AG08396 (cell line): ENCODE data around the gene PARP8.
"Not testable (repeated sequence)": the region's sequence is repeated elsewhere in the genome, so short reads cannot be mapped to it uniquely, and the experiment has no call there.

ENCODE experiments used
- DNase-seq: peaks from one replicate; pipeline ENCODE4 v3.0.0; 2012; ENCODE audit warnings: low spot score, mixed read lengths

PARP8 gene

DNA sequence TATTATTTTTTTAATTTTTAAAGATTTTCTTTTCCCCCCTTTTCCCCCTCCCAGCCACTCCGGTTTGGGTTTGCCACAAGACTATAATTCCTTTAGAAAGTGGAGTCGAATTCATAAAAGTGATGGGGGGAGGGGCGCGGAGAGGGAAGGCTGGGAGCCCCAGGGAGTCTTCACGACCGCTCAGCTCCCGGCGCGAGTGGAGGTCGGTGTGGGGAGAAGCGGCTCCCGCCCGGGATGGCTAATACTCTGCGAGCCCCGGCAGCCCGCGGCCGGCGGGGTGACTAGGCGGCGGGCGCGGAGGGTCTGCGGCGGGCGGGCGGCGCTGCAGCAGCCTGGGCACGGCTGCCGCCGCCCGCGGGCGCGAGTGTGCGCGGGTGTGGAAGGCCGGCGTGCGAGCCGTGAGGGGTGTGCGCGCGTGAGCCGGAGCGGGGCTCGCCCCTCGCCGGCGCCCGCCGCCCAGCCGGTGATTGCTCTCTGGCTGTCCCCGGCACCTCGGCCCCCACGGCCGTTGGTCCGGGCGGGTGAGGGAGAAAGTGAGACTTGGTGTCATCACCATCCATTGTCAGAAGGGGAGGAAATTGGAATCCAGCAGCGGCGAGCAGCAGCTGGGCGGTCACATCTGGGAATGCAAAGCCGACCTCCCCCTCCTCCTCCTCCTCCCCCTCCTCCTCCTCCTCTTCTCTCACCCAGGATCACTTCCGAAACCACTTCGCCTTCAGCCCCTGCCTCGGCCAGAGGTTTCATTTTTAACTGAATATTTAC is at the start of gene PARP8:
TSS of gene PARP8 (plus strand) at position 377 of the 762 bp plus-strand sequence. CDS start 459 bp downstream, outside the sequence.
- DNase-seq: peak; percentile 65

- DNase-seq: no peak
These were observed 42.8 kb upstream of the PARP8 start for GRCh38 chr5:50623666-50624065.

DNA sequence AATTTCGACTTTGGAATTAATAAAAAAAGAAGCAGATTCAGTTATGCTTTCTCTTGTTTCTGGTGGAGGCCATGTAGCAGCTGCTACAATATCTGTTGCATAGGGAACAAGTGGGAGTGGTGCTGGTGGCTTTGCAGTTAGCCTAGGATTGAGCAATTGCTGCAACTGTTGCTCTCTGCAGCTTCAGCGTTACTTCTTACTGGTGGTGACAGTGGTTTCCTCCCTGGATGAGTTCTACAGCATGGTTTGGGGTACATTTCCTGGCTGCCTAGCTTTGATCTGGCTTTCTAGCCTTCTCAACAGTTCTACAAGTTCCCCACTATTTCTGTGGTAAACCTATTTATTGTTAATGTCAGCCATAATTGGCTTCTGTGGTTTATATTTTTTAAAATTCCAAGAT is 31.6 kb upstream of the PARP8 start:
- DNase-seq: not testable (repeated sequence)

- DNase-seq: not testable (repeated sequence)
These were observed 28.9 kb upstream of the PARP8 start for GRCh38 chr5:50637576-50637975.

DNA sequence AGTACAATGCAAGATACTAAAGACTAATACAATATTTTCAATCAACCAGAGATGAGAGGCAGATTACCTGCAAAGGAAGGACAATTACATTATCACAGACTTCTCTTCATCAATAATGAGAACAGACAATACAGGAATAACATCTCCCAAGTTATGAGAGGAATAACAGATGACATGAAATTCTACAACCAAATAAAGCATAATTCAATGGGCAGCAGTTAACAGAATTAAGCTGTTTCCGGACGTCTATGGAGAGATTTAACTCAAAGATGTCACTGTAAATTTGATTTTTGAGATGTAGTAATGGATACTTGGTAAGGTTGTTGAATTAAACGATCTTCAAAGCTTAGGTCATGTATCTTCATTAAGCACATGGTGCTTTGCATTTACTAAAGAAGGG is 19.8 kb upstream of the PARP8 start:
- no peak for DNase-seq

DNA sequence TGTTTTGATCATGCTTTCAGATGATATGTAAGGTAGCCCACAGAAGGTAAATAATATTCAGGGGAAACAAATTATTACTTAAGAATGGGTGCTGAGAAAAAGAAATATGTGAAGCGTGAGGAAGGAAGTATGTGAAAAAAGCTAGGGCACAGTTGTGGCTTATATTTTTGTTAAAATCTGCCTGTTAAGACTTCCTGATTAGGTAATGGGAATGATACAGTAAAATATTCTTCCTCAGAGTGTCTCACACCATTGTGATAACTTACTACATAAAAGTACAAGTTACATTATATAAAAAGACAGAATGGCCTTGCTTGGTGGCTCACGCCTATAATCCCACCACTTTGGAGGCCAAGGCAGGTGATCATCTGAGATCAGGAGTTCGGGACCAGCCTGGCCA is 18.7 kb upstream of the PARP8 start:
- no peak for DNase-seq

- no peak for DNase-seq
These were observed 12.5 kb upstream of the PARP8 start for GRCh38 chr5:50653946-50654345.

DNA sequence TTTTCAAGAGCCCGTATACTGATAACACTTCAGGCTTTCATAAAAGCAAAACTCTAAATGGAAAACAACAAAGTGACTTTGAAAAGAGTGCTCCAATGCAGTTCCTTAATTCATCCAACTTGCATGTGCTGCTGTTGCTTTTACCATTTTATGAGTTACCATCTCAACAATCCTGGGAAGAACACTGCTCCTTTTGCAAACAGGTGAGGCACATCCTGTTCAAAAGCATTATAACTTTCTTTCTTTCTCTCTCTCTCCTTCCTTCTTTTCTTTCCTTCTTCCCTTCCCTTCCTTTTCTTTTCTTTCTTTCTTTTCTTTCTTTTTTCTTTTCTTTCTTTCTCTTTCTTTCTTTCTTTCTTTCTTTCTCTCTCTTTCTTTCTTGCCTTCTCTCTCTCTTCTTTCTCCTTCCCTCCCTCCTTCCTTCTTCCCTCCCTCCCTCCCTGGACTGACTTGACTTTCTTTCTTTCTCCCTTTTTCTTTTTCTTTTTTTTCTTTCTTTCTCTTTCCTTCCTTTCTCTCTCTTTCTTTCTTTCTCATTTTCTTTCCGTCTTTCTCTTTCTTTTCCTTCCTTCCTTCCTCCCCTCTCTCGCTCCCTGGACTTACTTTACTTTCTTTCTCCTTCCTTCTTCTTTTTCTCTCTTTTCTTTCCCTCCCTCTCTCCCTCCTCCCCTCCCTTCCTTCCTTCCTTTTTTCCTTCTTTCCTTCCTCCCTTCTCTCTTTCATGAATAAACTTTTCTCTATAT is 11.2 kb upstream of the PARP8 start:
- no peak for DNase-seq

- no peak for DNase-seq
These were observed 10.6 kb upstream of the PARP8 start for GRCh38 chr5:50655810-50656205.

DNA sequence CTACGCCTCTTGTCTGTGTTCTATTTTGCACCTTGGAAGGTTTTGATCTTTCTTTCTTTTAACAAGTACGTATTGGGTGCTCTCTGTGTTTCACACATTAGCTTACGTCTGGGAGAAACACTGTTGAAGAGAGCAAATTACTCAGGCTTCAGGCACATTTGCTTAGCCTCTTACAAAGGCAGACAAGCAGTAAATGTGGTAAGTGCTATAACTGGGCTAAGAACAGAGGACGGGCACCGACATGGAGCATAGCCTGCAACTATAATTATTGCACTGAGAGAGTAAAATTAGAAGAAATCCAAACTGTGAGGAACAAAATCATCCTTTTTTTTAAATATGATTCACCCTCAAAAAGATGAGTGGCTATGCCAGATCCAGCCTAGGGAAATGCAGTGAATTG is 9.4 kb upstream of the PARP8 start:
- no peak for DNase-seq

GRCh38 chr5:50658246-50658645 is 8.2 kb upstream of the PARP8 start:
- no peak for DNase-seq

- no peak for DNase-seq
These were observed 2.8 kb upstream of the PARP8 start for GRCh38 chr5:50663636-50664035.

GRCh38 chr5:50665091-50665490 is 1.3 kb upstream of the PARP8 start:
- no peak for DNase-seq

- DNase-seq: not testable (repeated sequence)
These were observed 655 bp upstream of the PARP8 start for GRCh38 chr5:50665761-50666202.

DNA sequence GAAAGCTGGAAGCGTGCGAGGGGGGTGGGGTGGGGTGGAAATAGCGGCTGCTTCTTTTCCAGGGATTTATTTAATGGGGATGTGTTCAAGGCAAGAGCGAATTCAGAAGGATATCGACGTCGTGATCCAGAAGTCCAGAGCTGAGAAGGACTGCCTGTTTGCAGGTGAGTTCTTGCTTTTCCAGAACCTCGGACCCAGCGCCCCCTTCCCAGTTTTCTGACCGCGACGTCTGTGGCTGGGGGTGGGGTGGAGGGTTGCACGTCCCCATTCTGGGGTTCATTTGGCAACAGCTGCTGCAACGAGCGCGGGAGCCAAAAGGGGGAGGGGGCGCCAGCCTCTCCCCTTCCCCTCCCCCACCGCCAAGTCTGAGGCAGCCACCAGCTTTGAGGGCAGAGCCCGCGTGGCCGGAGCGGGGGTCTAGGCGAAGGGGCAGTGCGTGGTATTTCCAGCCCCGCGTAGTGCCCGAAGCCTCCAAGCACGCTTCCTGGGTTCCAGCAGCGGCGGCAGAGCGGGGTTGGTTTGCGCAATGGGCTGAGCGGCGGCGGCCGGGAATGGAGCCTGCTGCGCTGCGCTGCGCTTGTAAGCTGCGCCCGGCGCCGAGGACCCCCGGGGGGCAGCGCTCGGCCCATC is 701 bp downstream of the PARP8 start:
- peak; percentile 47 for DNase-seq

- peak; percentile 65 for DNase-seq
These were observed 1.5 kb downstream of the PARP8 start for GRCh38 chr5:50667653-50668595.

DNA sequence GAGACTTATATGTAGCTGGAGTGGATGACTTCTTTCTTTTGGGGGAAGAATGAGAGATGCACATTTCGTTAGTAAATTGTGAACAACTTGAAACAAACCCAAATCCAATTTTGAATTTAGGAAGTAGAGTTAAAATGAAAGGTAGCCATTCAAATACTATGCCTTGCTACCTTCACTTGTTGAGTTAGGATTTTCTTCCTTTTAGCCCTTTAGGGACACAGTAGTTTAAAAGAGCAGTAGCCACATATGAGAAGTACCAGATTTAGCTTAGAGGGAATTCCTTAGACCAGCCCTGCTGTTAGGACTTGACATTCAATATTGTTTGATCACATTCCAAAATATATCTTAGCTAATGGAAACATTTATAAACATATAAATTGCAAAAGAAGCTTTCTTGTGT is 2.2 kb downstream of the PARP8 start:
- not testable (repeated sequence) for DNase-seq

DNA sequence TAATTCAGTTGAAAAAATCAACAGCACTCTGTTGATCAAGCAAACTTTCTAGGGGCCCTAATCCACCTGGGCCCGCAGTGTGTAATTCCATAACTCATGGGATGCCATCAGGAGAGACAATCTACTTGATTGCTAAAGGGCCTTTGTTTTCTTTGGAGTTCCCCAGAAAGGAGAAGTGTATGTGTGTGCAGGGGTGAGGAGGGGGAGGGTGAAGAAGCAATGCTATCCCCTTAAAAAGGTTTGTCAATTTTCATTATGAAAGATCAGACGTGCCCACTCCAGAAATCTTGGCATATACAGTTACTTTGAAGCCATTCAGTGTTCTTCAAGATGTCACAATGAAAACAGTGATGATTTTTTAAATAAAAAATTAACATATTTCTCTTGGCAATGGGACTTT is 6.2 kb downstream of the PARP8 start:
- no peak for DNase-seq

GRCh38 chr5:50673444-50673843 is 7.0 kb downstream of the PARP8 start:
- not testable (repeated sequence) for DNase-seq

DNA sequence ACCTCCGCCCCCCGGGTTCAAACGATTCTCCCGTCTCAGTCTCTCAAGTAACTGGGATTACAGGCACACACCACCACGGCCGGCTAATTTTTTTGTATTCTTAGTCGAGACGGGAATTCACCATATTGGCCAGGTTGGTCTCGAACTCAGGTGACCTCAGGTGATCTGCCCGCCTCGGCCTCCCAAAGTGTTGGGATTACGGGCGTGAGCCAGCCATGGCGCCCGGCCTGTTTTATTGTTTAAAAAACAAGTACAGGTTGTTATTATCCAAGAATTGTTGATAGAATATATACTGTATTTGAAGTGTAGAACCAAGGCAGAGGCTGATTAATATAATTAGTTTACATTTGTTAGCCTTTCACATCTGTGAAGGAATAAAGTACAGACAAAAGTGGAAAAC is 8.9 kb downstream of the PARP8 start:
- no peak for DNase-seq

DNA sequence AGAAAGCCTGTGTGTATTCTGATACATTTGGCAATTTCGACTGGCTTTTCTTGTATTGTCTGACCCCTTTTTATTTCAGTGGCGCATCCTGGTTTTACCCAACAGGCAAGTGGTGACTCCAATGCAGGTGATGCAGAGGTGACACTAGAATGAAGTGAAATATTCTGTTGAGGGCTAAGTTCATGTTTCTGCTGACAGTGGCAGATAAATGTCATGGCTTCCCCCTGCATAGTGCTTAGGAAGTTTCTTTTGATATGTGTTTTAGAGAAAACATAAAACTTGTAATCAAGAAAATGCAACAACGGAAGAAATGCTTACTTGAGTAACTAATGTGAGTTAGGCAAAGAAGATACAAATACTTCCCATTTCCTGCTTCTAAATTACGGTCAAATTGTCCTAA is 13.1 kb downstream of the PARP8 start:
- not testable (repeated sequence) for DNase-seq

DNA sequence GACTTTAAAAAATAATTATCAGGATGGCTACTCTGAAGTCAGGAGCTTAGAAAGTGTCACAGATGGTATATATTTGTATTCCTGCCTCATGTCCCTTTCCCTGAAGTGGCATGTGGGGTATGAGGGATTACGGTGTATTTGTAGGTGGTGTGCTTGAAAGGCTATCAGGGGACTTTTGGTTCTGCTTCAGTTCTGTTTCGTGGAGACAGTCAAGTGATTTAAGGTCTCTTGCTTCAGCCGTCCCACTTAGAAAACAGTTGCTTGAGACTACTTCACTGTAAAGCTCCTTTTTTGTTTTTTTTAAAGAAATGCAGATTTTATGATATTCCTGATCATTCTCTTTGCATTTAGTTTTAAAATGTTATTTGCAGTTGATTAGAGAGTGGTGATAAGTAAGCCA is 18.3 kb downstream of the PARP8 start:
- no peak for DNase-seq
